ENCODE measurements around the gene VWC2. TPM values are rescaled to one million over a fixed set of nuclear protein-coding genes. Genes with fewer than 3 reads are reported as not detected.

Gene VWC2
- total and polyA plus RNA-seq, 7 donors = under 0.01 to 0.14 (median under 0.01) TPM; not detected in 1

DNA sequence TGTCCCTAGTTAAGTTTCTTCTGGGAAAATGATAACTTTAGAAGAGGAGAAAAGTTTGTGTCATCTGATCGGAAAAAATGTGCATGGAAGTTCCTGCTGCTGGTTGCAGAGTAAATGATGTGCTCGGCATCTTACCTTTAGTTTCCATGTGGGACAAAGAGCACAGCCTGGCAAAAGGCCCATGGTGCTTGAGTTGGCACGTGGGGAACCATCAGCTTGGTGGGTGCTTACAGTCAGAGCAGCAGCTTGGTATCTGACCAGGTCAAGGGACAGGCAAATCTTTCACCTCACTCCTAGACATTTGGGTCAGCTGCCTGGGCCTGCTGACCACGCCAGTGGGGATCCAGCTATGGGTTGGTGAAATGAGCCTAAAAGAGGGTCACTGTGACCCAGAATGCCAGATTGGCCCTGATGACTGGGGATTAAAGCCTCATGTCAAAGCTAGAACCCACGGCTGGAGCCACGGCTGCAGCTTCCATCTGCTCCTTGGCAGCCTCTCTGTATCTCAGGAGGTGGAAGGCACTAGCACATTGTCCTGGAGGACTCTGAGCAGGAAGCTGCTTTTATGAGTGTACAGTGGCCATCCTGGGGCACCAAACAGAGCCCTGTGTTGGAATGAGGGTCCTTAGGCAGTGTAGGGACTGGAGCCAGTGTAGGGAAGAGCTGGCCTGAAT lies 24.7 kb downstream of the VWC2 start:
- H3K27me3 ChIP-seq = no peaks in the 10 kb centered on the region
- H3K9me3 ChIP-seq = no peaks in the 10 kb centered on the region
- TF ChIP-seq, protein P1, sequence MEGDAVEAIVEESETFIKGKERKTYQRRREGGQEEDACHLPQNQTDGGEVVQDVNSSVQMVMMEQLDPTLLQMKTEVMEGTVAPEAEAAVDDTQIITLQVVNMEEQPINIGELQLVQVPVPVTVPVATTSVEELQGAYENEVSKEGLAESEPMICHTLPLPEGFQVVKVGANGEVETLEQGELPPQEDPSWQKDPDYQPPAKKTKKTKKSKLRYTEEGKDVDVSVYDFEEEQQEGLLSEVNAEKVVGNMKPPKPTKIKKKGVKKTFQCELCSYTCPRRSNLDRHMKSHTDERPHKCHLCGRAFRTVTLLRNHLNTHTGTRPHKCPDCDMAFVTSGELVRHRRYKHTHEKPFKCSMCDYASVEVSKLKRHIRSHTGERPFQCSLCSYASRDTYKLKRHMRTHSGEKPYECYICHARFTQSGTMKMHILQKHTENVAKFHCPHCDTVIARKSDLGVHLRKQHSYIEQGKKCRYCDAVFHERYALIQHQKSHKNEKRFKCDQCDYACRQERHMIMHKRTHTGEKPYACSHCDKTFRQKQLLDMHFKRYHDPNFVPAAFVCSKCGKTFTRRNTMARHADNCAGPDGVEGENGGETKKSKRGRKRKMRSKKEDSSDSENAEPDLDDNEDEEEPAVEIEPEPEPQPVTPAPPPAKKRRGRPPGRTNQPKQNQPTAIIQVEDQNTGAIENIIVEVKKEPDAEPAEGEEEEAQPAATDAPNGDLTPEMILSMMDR (IDR thresholded peaks at IDR 0.05) = no peak
- TF ChIP-seq EP300 (IDR thresholded peaks at IDR 0.05) (no peak), POLR2AphosphoS5 (IDR thresholded peaks at IDR 0.05) (no peak), POLR2A (IDR thresholded peaks at IDR 0.05) (no peak)
- no peaks in the 10 kb centered on the region for H3K36me3 ChIP-seq
- H3K4me1 ChIP-seq = no peaks in the 10 kb centered on the region
- H3K27ac ChIP-seq = no peak overlapping the region
- intact Hi-C loops (cut with DNase I) = no loop called here
- no peak for DNase-seq
- WGBS, 2 donors = 83 to 85% methylated on average over 6 of the region's 6 CpGs
- H3K4me3 ChIP-seq = no peak overlapping the region

DNA sequence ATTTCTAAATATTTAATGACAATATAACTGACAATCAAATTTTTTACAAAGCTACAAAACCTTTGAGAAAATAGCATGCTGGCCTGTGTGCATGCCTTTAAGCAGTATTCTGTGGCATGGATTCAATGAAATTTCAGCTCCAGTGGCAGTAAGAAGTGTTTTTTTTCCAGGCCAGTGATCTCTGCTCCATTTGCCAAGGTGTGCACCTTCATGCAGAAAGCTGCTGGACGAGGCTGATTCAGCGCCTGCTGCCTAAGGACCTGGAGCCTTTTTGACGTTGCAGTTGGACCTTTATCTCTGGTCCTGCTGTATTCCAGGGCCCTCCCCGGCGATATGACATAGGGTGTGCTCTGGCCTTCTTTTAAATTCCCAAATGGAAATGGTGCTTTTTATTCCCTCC lies 26.6 kb downstream of the VWC2 start:
- intact Hi-C loops (cut with DNase I) = no loop called here
- H3K27me3 ChIP-seq = no peaks in the 10 kb centered on the region
- no peak overlapping the region for H3K27ac ChIP-seq
- no peak overlapping the region for H3K4me3 ChIP-seq
- no peaks in the 10 kb centered on the region for H3K4me1 ChIP-seq
- TF ChIP-seq, protein P1 (IDR thresholded peaks at IDR 0.05) = no peak
- no peak for TF ChIP-seq POLR2A (IDR thresholded peaks at IDR 0.05)
- TF ChIP-seq EP300 (IDR thresholded peaks at IDR 0.05) = no peak
- no peak for TF ChIP-seq POLR2AphosphoS5 (IDR thresholded peaks at IDR 0.05)
- no peaks in the 10 kb centered on the region for H3K36me3 ChIP-seq
- no peaks in the 10 kb centered on the region for H3K9me3 ChIP-seq
- no peak for DNase-seq
- 88 to 90% methylated on average over 5 of the region's 5 CpGs for WGBS, 2 donors

DNA sequence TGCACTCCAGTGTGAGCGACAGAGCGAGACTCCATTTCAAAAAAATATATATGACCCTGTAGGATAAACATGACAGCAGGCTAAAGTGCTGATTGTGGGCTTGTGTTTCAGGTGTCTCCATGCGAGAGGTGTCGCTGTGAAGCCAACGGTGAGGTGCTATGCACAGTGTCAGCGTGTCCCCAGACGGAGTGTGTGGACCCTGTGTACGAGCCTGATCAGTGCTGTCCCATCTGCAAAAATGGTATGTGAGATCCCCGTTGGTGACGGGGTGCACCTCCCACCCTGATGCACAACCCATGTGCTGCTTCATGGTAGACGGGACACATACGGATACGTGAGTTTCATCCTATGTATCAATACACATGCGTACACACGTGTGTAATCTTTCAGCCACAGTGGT lies 29.2 kb downstream of the VWC2 start:
- no peaks in the 10 kb centered on the region for H3K36me3 ChIP-seq
- no peak overlapping the region for H3K4me3 ChIP-seq
- TF ChIP-seq, protein P1 (IDR thresholded peaks at IDR 0.05) = no peak
- TF ChIP-seq POLR2AphosphoS5 (IDR thresholded peaks at IDR 0.05) (no peak), EP300 (IDR thresholded peaks at IDR 0.05) (no peak), POLR2A (IDR thresholded peaks at IDR 0.05) (no peak)
- WGBS, 2 donors = 94 to 95% methylated on average over 15 of the region's 15 CpGs
- no peak for DNase-seq
- H3K27me3 ChIP-seq = no peaks in the 10 kb centered on the region
- no peaks in the 10 kb centered on the region for H3K4me1 ChIP-seq
- H3K9me3 ChIP-seq = no peaks in the 10 kb centered on the region
- intact Hi-C loops (cut with DNase I) = no loop called here
- no peak overlapping the region for H3K27ac ChIP-seq

DNA sequence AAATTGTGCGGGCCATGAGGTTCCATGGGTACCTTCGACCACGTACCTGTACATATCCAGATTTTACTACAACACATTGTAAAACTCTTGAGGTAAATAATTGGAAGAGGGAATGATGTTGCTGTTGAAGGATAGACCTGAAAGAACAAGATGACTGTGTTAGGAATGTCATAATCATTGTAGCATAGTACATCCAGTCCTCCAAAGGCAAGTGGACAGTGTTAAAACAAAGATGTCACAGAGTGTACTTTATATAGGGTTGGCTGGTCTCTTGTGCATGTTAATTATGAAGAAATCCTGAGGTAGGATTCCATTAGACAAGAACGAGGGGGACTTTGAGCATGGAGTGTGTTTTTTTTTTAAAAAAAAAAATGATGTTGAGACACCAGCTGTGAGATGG lies 30.4 kb downstream of the VWC2 start:
- TF ChIP-seq POLR2AphosphoS5 (IDR thresholded peaks at IDR 0.05) = no peak
- TF ChIP-seq EP300 (IDR thresholded peaks at IDR 0.05) = no peak
- no peak for TF ChIP-seq POLR2A (IDR thresholded peaks at IDR 0.05)
- TF ChIP-seq, protein P1 (IDR thresholded peaks at IDR 0.05) = no peak
- H3K4me1 ChIP-seq = no peaks in the 10 kb centered on the region
- WGBS, 2 donors = 84 to 90% methylated on average over 4 of the region's 4 CpGs
- H3K36me3 ChIP-seq = no peaks in the 10 kb centered on the region
- intact Hi-C loops (cut with DNase I) = no loop called here
- no peak overlapping the region for H3K4me3 ChIP-seq
- no peaks in the 10 kb centered on the region for H3K27me3 ChIP-seq
- H3K9me3 ChIP-seq = no peaks in the 10 kb centered on the region
- DNase-seq = no peak
- no peak overlapping the region for H3K27ac ChIP-seq

Measured in sigmoid colon (tissue), 7 donors.